DOHH2 (cell line): ENCODE data around the gene RBM25.

Experiments
- H3F3A ChIP-seq: fragments of 200-600 bp; sonication (generic), shearing (Covaris generic); 2 replicates; pipeline ENCODE4 v1.6.0; 2016; ENCODE audit warnings: antibody characterized with exemption, mild to moderate bottlenecking; ENCODE audit not compliant: control insufficient read depth, insufficient read depth
- H3K27ac ChIP-seq: fragments of 200-600 bp; sonication (generic); 2 replicates; pipeline ENCODE4 v1.5.1; 2014; ENCODE audit warnings: low read depth, mild to moderate bottlenecking, low read length, moderate library complexity
- H3K27me3 ChIP-seq: fragments of 200-600 bp; sonication (generic); 2 replicates; pipeline ENCODE4 v1.6.1; 2014; ENCODE audit warnings: mild to moderate bottlenecking, low read length, mixed read lengths; ENCODE audit not compliant: control insufficient read depth
- H3K36me3 ChIP-seq: fragments of 200-600 bp; sonication (generic); 2 replicates; pipeline ENCODE4 v1.6.1; 2014; ENCODE audit warnings: mild to moderate bottlenecking, low read length, moderate library complexity, mixed read lengths; ENCODE audit not compliant: control insufficient read depth
- H3K4me1 ChIP-seq: fragments of 200-600 bp; sonication (generic); 2 replicates; pipeline ENCODE4 v1.6.1; 2014; ENCODE audit warnings: mild to moderate bottlenecking, low read length, mixed read lengths; ENCODE audit not compliant: control insufficient read depth
- H3K4me2 ChIP-seq: fragments of 200-600 bp; sonication (generic); 2 replicates; pipeline ENCODE4 v1.6.0; 2014; ENCODE audit warnings: mild to moderate bottlenecking, low read length, moderate library complexity
- H3K4me3 ChIP-seq: fragments of 200-600 bp; sonication (generic); 2 replicates; pipeline ENCODE4 v1.5.1; 2014; ENCODE audit warnings: mild to moderate bottlenecking, low read length, mixed read lengths
- H3K79me2 ChIP-seq: fragments of 200-600 bp; sonication (generic); 2 replicates; pipeline ENCODE4 v1.6.1; 2014; ENCODE audit warnings: mild to moderate bottlenecking, low read length, mixed read lengths; ENCODE audit not compliant: control insufficient read depth
- H3K9me2 ChIP-seq: fragments of 200-600 bp; sonication (generic); replicated peaks from 2 replicates; pipeline ENCODE4 v1.6.1; 2014; ENCODE audit warnings: mild to moderate bottlenecking, low read length, mixed read lengths; ENCODE audit not compliant: control insufficient read depth
- H3K9me3 ChIP-seq: fragments of 200-600 bp; sonication (generic); 2 replicates; pipeline ENCODE4 v1.6.1; 2014; ENCODE audit warnings: antibody characterized with exemption, low read length, mixed read lengths; ENCODE audit not compliant: control insufficient read depth, insufficient read depth
- H4K20me1 ChIP-seq: fragments of 200-600 bp; sonication (generic); 2 replicates; pipeline ENCODE4 v1.6.0; 2014; ENCODE audit warnings: low read depth, mild to moderate bottlenecking, antibody characterized with exemption, low read length, moderate library complexity; ENCODE audit not compliant: control insufficient read depth, insufficient read depth
- EZH2phosphoT487 ChIP-seq: fragments of 200-600 bp; sonication (generic); IDR thresholded peaks from 2 replicates; pipeline ENCODE4 v1.6.1; 2017; ENCODE audit warnings: borderline replicate concordance, mild to moderate bottlenecking, antibody characterized with exemption, low read length, moderate library complexity, mixed read lengths
- TF ChIP-seq, protein P1 (sequence below): fragments of 200-600 bp; sonication (generic); IDR thresholded peaks from one replicate; pipeline ENCODE4 v1.5.1; 2014; ENCODE audit warnings: antibody characterized with exemption, mild to moderate bottlenecking, low read depth, low read length; ENCODE audit not compliant: poor library complexity, severe bottlenecking

The RBM25 gene

DNA sequence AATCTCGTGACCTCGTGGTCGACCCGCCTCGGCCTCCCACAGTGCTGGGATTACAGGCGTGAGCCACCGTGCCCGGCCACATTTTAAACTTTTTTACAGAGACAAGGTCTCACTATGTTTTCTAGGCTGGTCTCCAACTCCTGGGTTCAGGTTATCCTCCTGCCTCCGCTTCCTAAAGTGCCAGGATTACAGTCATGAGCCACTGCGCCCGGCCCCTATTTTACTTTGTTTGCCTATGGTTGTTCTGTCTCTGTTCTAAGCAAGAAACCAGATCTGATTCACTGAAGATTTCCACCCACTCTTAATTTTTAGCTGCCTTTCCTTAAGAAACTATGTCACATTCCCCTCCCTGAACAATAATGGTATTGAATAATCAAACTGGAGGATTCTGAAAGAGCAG lies 39.1 kb downstream of the RBM25 start:
- Histone ChIP-seq H3K4me3 (no peak overlapping the region), H3K9me3 (no peaks in the 10 kb centered on the region), H3K27me3 (no peaks in the 10 kb centered on the region), H3K4me2 (no peak overlapping the region), H3K4me1 (no peaks in the 10 kb centered on the region), H3F3A (peaks cover 5% of the 10 kb centered on the region; the same call in 1 of the 2 replicates), H3K36me3 (peaks cover 82% of the 10 kb centered on the region), H3K9me2 (no peaks in the 10 kb centered on the region), H3K79me2 (peaks cover 43% of the 10 kb centered on the region), H3K27ac (no peak overlapping the region), H4K20me1 (no peaks in the 10 kb centered on the region)
- TF ChIP-seq, protein P1, sequence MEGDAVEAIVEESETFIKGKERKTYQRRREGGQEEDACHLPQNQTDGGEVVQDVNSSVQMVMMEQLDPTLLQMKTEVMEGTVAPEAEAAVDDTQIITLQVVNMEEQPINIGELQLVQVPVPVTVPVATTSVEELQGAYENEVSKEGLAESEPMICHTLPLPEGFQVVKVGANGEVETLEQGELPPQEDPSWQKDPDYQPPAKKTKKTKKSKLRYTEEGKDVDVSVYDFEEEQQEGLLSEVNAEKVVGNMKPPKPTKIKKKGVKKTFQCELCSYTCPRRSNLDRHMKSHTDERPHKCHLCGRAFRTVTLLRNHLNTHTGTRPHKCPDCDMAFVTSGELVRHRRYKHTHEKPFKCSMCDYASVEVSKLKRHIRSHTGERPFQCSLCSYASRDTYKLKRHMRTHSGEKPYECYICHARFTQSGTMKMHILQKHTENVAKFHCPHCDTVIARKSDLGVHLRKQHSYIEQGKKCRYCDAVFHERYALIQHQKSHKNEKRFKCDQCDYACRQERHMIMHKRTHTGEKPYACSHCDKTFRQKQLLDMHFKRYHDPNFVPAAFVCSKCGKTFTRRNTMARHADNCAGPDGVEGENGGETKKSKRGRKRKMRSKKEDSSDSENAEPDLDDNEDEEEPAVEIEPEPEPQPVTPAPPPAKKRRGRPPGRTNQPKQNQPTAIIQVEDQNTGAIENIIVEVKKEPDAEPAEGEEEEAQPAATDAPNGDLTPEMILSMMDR: no peak
- TF ChIP-seq EZH2phosphoT487: no peak

DNA sequence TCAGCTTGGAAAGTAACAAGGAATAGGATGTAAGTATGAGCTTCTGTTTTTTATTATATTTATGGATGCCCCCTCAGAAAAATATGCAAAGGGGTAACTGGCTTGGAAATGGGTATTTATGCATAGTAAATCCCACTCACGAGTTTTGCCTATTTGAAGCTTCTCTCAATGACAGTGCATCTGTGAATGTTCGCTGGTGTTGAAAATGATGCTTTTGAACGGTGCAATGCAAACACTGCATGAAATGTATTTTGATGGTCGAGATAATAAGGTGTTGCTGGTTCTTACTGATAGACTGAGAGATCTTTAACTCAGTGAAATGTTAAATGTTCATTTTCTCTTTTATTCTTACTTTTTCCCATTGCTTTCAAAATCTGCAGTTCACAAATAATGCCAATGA lies 42.0 kb downstream of the RBM25 start:
- peaks cover 10% of the 10 kb centered on the region for H3F3A ChIP-seq
- TF ChIP-seq, protein P1: no peak
- no peak for TF ChIP-seq EZH2phosphoT487
- H3K4me2 ChIP-seq: no peak overlapping the region
- no peaks in the 10 kb centered on the region for H3K9me2 ChIP-seq
- H4K20me1 ChIP-seq: no peaks in the 10 kb centered on the region
- peaks cover 88% of the 10 kb centered on the region for H3K36me3 ChIP-seq
- peaks cover 17% of the 10 kb centered on the region for H3K79me2 ChIP-seq
- no peak overlapping the region for H3K4me3 ChIP-seq
- H3K27me3 ChIP-seq: no peaks in the 10 kb centered on the region
- no peak overlapping the region for H3K27ac ChIP-seq
- H3K4me1 ChIP-seq: no peaks in the 10 kb centered on the region
- no peaks in the 10 kb centered on the region for H3K9me3 ChIP-seq

DNA sequence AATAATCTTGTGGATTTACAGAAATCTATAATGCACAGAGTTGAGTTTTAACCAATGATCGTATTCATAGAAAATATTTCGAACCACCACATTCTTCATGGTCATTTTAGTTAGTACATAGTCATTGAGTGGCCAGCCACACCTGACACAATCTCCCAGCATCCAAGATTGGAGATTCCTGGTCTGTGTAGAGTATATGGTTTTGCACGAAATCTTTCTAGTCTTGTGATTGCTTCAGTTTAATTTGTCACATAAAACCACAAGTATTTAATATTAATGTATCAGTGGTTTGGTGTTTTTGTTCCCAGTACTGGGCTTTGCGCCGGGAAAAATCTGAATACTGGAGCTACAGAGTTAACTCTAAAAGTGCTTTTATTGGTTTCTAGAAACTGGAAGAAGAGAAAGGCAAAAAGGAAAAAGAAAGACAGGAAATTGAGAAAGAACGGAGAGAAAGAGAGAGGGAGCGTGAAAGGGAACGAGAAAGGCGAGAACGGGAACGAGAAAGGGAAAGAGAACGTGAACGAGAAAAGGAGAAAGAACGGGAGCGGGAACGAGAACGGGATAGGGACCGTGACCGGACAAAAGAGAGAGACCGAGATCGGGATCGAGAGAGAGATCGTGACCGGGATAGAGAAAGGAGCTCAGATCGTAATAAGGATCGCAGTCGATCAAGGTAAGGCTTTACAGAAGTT lies 44.6 kb downstream of the RBM25 start:
- Histone ChIP-seq H3K9me3 (no peaks in the 10 kb centered on the region), H3K79me2 (no peaks in the 10 kb centered on the region), H4K20me1 (no peaks in the 10 kb centered on the region), H3K4me3 (no peak overlapping the region), H3K27ac (no peak overlapping the region), H3K27me3 (no peaks in the 10 kb centered on the region), H3K4me1 (no peaks in the 10 kb centered on the region), H3F3A (peaks cover 13% of the 10 kb centered on the region), H3K36me3 (peaks cover 87% of the 10 kb centered on the region), H3K9me2 (no peaks in the 10 kb centered on the region), H3K4me2 (no peak overlapping the region)
- no peak for TF ChIP-seq EZH2phosphoT487
- TF ChIP-seq, protein P1: no peak
